GM21576 (cell line): ENCODE results near the gene GULP1.

Experiments
- ATAC-seq: cut with Tn5 transposase; IDR thresholded peaks from one replicate; pipeline ENCODE4 v1.9.1; 2021; ENCODE audit warnings: mild to moderate bottlenecking, moderate library complexity; ENCODE audit not compliant: unreplicated experiment

Gene GULP1

DNA sequence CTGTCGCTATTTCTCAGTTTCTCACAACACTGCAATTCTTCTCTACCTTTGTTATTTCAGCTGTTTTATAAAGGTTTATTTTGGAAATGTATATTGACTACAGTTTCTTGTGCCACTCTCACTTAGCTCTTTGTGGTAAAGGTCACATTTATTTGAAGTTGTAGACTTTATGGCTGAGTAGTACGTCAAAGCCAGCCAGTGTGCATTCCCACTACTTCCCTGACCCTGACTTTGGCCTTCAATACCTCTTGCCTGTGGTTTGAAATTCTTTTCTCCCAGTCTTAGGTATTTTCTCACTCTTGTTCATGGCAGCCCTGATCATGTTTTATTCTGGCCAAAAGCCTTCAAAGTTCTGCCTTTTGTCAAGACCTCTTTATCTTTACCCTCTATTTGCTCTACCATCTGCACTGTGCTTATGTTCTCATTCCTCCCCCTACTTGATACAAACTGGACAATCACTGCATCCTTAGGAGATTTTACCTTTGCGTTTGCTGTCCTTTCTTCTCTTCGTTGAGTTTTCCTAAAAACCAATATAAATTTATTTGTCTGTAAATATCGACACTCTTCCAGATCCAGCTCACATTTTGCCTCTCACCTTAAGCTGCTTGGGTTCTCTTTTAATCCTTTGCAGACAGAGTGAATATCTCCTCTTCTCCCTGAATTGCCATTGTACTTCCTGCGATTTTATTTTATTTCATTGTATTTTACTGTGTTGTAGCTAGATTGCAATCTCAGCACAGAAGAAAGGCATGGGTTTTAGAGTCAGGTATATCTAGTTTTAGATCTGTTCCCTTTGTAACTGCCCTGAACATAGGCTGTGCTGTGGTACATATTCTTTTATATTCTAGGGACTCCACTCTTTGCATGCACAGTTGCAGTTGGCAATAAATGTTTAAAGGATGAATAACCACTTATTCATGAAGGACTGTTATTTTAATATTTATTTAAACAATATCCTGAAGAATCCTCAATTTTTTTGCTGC lies 31.2 kb downstream of the GULP1 start:
- ATAC-seq, result no peak

DNA sequence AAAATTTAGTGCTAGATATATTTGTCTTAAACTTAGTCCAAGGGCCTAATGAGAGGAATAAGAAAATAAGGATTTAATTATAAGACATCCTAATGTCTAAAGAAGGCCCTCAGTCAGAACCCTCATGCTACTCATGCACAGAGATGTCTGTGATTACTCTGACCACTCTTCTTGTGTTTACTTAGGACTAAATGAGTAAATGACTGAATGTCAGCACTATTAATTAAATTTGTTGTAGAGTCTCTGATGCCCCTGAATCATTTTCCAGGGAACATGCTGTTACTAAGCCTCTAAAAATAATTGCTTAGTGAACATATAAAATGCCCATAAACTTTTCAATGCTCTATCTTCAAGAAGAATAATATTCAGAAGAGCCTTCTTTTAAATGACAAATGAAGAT lies 32.4 kb downstream of the GULP1 start:
- ATAC-seq, result no peak

DNA sequence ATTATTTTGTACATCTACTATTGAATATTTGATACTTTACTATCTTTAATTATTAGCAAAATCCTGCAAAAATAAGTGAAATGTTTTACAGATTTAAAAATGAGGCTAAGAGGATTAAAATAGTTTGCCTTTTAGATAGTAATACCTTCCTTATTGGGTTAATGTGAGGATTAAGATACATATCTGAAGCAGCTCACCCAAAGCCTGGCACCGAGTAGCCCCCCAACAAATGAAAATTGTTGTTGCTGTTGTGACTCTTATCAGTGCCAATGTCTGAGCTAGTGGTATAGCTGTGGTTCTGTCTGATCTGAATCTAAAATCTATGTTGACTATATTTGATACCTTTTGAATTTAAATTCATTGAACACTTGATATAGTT lies 34.6 kb downstream of the GULP1 start:
- no peak for ATAC-seq

DNA sequence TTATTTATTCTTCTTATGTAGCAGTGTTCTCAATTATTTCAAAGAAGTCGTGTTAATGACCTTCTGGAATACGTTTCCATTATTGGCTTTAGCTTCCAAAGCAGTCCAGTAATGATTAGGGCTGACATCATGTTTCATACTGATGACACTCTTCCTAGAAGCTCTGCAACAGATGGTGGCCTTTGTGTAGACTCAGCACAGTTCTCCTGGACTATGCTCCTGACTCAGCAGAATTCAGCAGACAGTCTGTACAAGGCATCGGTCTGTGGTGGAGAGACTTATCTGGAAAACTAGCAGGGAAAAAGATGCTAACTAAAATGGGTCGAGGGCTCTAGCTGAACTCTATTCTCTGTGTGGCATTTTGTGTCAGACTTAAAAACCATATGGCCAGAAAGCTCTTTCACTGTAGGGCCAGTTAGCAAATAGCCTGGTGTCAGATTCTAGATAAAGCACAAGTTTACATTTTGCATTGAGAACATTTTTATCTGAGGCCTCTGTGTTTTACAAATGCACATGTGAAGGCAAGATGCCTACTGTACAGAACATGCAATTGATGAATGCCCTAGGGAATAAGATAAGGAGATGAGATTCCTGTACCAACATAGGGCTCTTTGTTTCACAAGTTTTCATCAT lies 35.1 kb downstream of the GULP1 start:
- ATAC-seq, result no peak

DNA sequence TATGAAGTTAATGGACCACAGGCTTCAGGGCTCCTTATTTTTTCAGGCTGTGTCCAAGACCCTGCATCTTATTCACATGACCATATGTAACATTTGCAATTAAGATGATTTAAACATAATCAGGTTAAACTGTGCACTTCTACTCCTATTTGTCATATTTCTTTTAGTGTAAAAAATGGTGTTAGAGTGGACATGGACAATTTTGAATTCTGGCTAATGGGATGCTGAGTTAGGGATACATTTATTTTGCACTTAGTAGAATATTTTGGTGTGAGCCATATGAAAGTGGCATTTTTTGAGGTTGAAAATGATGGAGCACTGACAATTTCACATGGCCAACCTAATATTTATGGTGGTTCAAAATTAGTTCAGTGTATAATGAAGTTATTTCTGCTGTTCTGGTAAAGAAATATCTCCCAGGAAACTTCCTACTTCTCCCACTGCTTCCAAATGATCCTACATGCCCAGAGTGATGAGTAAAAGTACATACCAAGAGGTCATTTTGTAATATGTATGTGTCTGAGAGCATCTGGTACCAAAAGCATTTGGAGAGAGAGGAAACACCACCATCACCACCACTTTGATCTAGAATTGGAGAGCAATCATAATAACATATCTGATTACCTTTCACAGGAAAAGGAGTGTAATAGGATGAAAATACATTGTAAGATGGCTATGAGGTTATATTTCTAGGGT lies 36.0 kb downstream of the GULP1 start:
- ATAC-seq, result no peak

DNA sequence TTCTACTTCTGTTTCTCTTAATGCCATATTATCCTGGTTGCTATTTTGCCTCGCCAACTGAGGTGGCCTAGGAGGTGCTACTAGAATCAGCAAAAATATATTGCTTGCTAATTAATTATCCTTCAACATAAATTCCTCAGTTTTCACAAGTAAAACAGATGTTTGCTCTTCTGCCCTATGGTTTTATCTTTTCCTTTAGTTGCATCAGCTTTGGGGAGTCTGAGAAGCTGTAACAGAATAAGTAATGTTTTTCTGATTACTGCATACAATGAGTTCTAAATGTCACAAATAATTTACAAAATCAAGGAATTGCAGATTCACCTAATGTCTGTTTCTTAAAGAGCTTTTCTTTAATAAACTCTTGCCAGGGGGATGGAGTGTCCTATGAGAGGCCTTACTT lies 36.7 kb downstream of the GULP1 start:
- ATAC-seq, result no peak

DNA sequence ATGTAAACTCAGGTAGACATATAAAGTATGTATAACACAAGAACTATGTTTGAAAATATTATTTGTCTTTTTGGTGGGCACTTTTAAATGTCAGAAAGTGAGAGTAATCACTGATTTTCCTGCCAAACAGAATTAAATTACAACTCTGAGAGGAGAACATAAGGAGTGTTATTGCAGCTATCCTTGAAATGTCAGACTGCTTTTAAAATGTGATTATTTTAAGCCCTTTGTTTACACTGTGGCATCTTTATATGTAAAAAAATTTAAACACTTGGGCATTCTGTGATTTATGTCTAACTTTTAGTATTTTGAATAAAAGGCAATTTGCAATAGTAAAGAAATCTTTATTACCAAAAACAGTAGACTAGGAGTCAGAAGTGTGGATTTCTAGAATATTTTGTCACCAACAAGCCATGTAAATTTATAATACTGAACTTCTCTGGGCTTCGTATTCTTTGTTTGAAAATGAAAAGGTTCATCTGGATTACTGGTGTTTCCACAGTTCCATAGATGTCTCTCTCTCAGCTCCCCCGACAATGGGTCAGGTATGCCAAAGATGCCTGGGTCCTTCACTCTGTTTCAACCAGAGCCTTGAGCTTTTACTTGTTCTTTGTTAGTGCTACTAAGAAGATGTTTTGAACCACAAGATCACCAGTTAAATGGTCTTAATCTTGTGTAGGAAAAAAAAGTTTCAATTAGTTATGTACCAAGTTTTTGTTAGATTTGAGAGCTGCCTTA lies 38.8 kb downstream of the GULP1 start:
- ATAC-seq, result no peak

DNA sequence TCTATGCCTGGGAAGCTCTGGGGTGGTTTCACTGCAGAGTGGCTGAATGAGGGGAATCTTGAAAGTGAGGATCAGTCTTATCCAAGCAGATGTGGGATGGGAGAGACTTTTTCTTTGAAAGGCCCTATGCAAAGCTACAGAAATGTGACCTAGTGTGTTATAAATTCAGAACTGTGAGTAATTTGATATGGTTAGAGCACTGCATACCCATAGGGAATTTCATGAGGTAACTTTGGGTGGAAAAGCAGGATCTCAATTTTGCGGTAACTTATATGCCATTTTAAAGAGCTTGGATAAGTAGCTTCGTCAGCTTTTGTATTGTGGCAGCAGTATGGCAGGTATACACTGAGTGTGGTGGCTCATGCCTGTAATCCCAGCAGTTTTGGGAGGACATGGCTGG lies 40.9 kb downstream of the GULP1 start:
- ATAC-seq, result no peak

DNA sequence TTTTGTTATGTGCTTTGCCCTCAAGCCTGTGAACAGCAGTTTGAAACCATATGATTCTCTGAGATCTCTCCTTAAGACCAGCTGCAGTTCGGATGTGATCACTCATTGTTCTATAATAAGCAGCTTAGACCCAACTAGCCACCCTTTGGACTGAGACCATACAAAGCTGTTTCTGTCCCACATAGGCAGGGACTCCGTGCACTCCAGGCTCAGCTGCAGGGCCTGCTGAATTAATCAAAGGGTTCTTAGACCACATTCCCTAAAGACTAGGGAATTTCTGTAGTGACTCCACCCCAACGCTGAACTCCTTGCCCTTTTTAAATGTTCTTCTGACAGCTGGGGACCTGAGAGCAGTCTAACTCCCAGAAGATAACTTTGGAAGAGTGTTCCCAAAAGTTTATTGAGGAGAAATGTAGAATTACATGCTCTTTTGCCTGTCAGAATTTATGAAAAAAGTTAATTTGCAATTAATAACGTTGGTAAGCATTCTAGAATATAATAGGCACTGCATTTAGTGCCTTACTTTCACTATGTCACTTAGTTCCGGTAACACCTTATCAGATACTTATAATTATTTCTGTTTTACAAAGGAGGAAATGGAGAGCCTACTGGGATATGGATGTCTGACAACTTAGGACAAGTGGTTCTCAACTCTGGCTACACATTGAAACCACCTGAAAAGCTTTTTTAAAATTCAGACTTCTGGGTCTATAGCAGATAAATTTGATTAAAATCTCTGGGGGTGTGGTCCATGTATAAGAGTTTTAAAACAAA lies 42.3 kb downstream of the GULP1 start:
- no peak for ATAC-seq

DNA sequence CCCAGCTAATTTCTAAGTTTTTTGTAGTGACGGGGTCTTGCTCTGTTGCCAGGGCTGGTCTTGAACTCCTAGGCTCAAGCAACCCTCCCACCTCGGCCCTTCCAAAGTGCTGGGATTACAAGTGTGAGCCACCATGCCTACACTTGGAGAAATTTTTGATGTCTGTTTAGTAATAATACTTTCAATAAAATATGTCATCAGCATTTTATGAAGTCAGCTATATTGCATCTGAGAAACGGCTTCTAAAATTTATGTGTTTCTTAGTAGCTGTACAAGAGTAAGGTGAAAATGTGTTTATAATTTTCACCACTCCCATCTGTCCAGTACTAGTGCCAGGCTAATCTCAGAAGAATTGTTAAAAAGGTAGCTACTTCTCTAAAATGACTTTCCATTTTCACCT lies 46.8 kb downstream of the GULP1 start:
- ATAC-seq, result no peak

DNA sequence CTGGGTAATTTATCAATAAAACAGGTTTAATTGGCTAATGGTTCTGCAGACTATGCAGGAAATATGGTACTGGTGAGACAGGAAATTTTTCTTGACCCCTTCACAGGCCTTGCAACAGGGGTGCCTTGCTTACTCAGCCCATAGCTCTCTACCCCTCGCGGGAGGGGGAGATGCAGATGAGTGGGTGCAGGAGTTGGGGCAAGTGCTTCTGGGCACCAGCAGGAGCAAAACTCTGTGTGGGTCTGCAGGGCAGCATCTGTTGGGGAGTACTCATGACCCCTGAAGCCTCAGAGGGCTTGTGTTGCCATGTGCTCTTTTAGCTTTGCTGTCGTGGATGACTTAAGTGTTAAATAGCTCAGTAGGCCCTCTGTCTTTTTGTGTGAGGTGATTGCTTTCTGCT lies 48.6 kb downstream of the GULP1 start:
- ATAC-seq, result no peak

DNA sequence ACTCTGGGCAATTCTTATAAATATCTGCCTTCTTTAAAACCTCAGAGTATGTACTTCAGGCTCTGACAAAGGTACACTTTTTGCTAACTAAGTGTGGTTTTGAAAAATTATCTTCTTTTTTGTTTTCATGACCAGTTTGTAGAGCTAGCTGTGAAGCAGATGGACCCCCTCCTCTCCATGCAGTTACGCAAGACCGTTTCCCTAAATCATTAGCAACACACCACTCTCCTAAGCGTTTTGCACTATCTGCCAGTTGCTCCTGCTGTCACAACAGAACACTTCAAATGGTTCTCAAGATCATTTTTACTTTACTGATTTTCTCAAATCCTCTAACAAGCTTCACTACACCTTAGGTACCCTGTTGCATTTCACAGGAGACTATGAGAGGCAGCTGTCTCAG lies 53.3 kb downstream of the GULP1 start:
- ATAC-seq, result no peak

DNA sequence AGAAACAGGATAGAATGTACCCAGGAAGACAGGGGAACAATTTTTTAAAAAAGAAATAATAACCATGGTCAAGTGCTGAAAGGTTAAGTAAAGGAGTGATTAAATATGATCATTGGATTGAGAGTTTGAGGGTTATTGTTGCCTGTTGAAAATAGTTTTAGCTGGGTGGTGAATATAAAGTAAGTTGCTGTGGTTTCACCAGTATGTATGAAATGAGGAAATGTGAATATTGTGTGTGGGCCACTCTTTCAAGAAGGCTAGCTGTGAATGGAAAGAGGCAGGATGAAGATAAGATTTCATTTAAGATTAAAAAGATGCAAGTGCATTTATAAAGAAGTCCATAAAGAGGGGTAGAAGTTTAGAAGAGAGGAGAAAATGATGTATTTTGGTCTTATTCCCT lies 53.8 kb downstream of the GULP1 start:
- no peak for ATAC-seq

DNA sequence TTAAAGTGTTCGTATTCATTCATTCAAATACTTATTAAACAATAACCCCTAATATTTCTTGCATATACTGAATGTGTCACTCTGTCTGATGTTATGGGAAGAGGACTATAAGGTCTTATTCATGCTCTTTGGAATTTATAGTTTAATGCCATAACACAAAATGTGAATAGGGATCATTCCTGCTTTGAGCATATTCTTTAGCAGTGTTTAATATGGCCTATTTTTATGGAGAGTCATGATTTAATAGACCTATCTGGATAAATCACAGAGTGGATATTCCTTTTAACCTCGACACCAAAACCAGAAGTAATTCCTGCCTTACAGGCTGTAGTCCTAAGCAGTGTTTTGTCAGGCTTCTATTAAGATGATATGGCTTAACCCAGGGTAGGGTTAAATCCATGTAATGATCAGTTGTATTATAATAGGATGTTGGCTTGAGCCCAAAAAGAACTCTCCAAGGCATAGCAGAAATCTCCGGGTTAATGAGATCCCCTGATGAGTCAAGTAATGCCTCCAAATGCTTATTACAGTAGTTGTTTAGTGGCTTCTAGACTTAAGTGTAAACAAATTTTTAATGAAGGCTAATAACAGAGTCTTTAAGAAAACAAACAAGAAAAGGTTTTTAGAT lies 54.3 kb downstream of the GULP1 start:
- ATAC-seq, result no peak

DNA sequence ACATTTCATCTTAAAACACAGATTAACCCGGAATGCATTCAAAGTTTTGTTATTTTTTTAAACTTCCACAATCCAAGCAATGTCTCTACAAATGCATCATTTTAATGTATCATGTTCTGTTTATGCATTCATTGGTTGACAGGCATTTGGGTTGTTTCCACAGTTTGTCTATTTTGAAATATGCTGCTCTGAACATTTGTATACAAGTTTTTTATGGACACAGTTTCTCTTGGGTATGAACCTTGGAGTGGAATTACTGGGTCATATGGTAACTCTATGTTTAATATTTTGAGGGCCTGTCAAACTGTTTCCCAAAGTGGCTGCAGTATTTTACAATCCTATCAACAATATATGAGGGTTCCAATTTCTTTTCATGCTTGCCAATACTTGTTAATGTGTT lies 57.3 kb downstream of the GULP1 start:
- no peak for ATAC-seq

DNA sequence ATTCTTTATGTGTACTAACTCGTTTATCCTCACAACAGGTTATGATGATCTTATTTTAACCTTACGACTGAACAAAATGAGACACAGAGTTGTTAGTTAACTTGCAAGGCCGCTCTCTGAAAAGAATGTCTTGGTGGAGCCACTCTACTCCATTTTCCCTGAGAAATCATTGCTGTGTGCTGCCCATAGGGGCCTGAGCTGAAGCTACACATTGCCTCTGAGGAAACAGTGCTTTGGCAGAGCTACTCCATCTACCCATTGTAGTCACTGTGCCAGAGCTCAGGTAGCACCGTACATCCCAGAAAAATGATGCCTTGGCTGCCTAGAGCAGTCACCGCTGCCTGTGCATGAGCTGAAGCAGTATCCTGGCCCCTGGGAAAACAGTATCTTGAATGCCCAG lies 61.6 kb downstream of the GULP1 start:
- ATAC-seq, result no peak

DNA sequence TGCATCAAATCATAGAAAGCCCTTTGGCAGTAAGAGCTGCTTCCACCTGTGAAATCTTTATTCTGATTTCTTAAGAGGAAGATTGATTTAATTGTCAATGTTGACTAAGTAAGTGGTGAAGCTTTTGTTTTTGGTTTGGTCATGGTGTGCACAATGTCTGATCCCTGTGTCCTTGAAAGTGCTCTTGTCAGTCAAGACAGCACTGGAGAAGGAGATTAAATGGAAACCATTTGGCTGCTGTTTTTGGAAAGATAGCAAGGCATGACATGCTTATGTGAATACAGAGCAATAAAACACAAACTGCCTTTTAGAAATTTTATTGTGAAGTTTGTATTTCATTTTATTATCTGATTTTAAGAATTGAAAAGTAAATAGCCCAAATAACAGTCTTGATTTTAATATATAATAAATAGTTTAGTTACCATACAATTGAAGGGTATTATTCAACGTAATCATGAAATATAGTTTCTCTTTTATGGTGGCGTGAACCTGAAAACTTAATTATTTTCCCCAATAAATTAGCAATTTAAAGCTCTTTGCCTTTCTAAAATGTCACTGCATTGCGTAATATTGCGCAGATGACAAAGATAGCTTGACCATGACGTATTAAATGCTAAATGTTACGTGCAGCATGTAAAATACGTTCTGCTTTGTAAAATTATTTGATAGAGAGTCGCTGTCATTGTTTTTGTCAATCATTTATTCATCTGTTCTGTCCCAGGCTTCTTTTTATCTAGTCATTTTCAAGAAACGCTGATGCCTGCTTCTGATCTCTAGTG lies 69.0 kb downstream of the GULP1 start:
- ATAC-seq, result no peak

DNA sequence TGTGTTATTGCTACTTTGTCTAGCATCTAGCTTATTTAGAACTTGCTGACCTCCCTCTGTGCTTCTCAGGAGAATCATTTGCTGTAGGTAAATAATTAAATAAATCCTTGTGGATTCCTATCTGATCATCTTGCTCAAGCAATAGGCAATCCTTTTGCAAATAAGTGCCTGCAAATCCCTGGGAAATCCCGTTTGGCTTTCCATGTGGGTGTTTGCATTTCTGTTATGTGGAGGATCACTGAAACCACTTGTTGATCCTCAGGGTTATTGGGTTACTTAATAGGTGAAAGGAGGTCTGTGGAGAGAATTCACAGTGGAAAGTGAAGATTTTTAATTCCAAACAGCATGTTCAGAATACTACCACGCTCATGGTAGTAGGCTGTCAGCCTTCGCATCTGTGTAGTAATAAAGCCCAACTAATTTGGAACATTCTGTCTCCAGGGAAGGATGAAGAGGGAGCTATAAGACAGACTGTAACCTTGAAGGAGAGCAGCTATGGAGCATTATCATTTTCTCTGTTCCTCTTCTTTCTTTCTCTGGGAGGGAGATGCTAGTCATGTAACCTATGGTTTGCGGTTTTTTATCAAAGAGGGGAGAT lies 72.5 kb downstream of the GULP1 start:
- no peak for ATAC-seq
